HG03378 (cell line): ENCODE measurements around the gene CDK6.

Source experiments
- ATAC-seq: cut with Tn5 transposase; IDR thresholded peaks from one replicate; pipeline ENCODE4 v1.9.1; 2021; ENCODE audit warnings: mild to moderate bottlenecking, moderate library complexity; ENCODE audit not compliant: unreplicated experiment

The CDK6 gene

GRCh38 chr7:92740134-92740533, 96.2 kb downstream of the CDK6 start:
- no peak for ATAC-seq

- no peak for ATAC-seq
Measured at GRCh38 chr7:92739091-92739490, 97.3 kb downstream of the CDK6 start.

GRCh38 chr7:92737706-92738105, 98.7 kb downstream of the CDK6 start:
- ATAC-seq = peak; percentile 77

GRCh38 chr7:92736870-92737269, 99.5 kb downstream of the CDK6 start:
- no peak for ATAC-seq

GRCh38 chr7:92735707-92736106, 100.7 kb downstream of the CDK6 start:
- ATAC-seq = no peak

GRCh38 chr7:92732316-92733036, 103.9 kb downstream of the CDK6 start:
- no peak for ATAC-seq

GRCh38 chr7:92731335-92732063, 104.9 kb downstream of the CDK6 start:
- peak; percentile 71 for ATAC-seq

GRCh38 chr7:92730808-92731207, 105.6 kb downstream of the CDK6 start:
- no peak for ATAC-seq

GRCh38 chr7:92729751-92730150, 106.6 kb downstream of the CDK6 start:
- ATAC-seq = no peak

GRCh38 chr7:92729172-92729571, 107.2 kb downstream of the CDK6 start:
- ATAC-seq = no peak

- no peak for ATAC-seq
Measured at GRCh38 chr7:92727755-92728154, 108.6 kb downstream of the CDK6 start.

GRCh38 chr7:92725161-92725925, 111.0 kb downstream of the CDK6 start:
- no peak for ATAC-seq

GRCh38 chr7:92723943-92724342, 112.4 kb downstream of the CDK6 start:
- ATAC-seq = no peak

GRCh38 chr7:92723205-92723604, 113.2 kb downstream of the CDK6 start:
- no peak for ATAC-seq

- ATAC-seq = no peak
Measured at GRCh38 chr7:92722541-92722940, 113.8 kb downstream of the CDK6 start.

GRCh38 chr7:92720604-92721350, 115.6 kb downstream of the CDK6 start:
- ATAC-seq = peak; percentile 51

- ATAC-seq = peak; percentile 68
Measured at GRCh38 chr7:92717993-92718716, 118.2 kb downstream of the CDK6 start.

- peak; percentile 4 for ATAC-seq
Measured at GRCh38 chr7:92717623-92717992, 118.8 kb downstream of the CDK6 start.

- no peak for ATAC-seq
Measured at GRCh38 chr7:92716825-92717580, 119.4 kb downstream of the CDK6 start.

GRCh38 chr7:92715963-92716362, 120.4 kb downstream of the CDK6 start:
- ATAC-seq = no peak
